ENCODE measurements around the gene NUBP2.

The NUBP2 gene

DNA sequence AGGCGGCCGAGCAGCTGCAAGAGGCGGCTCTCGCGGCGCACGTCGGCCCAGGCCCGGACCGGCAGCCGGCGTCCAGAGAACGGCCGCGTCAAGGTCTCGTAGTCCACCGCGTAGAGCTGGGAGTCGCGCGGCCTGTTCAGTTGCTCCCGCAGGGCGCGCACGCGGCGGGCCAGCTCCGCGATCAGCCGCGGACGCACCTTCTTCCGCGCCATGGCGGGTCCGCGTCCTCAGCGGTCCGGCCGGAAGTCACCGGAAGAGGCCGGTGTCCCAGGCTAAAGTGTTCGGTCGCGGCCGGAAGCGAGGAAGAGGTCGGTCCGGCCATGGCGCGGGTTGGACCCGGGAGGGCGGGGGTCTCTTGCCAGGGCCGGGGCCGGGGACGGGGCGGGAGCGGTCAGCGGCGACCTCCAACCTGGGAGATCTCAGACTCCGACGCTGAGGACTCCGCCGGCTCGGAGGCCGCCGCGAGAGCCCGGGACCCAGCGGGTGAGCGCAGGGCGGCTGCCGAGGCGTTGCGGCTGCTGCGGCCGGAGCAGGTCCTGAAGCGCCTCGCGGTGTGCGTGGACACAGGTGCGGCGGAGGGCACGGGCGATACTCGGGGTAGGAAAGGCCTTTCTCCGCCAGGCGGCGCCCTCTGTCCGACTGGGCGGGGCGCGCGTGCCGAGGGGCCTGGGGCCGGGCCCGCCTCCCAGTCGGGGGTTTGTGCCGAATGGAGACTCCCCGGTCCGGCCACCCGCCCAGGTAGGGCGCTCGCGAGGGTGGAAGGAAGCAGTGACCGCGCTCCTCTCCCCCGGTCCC, 9.7 kb upstream of the NUBP2 start, which contains the start of gene MRPS34:
Gene MRPS34 (minus strand): TSS at position 227 of the 795 bp plus-strand sequence. CDS start 15 bp downstream, at position 212.
- no peak for FAIRE-seq

DNA sequence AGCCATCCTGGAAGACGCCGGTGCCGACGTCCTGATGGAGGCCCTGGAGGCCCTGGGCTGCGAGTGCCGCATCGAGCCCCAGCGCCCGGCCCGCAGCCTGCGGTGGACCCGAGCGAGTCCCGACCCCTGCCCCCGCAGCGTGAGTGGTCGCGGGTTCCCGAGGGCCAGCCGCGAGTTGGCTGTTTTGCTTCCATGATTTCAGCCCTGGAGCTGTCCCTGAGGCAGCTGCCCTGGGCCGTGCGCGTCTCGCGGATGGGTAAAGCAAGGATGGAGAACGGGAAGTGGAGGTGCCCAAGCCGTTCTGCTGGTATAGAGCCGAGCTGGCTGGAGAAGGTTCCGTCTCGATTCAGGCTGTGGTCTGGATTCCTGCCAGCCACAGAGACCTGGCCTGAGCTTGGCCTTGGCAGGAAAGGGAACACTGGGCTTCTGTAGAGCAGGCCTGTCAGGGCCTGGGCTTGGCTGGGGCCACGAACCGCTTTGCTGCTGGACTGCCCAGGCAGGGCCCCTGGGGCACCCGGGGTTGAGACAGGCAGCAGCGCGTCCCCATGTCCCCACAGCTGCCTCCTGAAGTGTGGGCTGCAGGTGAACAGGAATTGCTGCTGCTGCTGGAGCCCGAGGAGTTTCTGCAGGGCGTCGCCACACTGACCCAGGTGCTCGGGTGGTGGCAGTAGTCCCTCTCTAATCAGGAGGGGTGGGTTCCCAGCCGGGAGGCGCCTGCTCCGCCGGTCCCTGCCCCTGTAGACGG, 8.9 kb upstream of the NUBP2 start:
- no peak for FAIRE-seq

DNA sequence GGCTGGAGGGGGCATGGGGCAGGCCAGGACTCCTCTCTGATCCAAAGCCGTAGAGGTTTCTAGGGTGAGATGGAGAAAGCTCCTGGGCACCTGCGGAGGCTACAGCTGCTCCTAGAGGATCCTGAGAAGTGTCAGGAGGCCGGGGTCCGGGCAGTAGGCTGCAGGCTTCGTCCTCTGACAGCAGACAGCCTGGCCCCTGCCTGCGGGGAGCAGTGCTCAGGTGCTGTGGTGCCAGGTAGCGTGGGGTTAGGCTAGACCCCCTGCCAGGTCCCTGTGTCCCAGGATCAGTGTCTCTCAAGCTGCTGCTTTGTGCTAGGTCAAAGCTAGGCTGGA, 8.3 kb upstream of the NUBP2 start:
- no peak for FAIRE-seq

DNA sequence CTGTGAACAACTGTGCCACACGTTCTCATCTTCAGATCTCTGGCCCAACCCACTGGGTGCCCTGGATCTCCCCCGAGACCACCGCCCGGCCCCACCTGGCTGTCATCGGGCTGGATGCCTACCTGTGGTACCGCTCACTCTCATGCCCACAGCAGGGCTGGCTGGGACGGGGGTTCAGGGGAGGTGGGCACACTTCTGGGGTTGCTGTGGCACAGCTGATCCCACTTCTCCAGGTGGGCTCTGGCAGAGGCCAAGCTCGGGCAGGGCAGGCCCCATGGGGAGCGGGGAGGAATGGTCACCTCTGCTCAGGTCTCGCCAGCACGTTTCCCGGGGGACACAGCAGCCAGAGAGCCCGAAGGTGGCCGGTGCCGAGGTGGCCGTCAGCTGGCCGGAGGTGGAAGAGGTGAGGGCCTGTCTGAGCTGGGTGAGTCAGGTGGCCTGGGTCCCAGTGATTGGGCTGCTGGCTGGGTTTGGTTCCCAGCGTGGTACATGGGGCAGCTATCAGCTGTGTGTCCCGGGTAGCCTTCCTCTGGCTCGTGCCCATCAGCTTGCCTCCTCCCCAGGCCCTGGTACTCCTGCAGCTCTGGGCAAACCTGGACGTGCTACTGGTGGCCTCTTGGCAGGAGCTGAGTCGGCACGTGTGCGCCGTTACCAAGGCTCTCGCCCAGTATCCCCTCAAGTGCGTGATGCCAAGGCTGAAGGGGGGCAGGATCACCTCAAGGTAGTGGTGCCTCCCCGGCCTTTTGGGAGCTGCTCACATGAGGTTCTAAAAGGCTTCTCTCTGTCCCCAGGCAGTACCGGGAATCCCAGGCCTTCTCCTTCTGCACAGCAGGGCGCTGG, 7.5 kb upstream of the NUBP2 start:
- FAIRE-seq: no peak

DNA sequence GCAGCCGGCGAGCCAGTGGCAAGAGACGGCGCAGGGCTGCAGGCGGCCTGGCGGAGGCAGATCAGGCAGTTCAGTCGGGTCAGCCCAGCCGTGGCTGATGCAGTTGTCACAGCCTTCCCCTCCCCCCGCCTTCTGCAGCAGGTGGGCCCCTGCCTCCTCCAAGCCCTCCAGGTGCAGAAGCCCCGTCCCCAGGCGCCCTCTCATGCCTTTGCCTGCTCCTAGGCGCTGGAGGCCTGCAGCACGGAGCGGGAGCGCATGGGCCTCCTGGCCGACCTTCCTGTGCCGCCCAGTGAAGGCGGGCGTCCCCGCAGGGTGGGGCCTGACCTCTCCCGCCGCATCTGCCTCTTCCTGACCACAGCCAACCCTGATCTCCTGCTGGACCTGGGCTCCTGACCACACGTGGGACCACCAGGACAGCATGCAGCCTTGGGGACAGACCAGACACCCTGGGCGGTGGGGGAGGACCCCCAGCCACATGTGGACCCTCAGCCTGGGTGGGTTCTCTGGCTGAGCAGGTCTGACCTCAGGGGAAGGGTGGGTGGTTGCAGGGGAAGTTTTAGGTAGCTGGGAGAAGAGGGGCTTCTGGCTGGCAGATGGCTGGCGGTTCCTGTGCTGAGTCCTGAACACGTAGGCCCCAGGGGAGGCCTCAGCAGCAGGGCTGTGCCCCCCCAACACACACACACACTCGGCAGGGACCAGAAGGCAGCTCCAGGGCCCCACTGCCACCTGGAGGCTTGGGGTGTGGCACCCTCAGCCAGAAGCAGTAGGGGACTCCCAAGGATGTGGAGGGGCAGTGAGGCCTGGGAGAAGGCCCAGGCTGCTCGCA, 6.7 kb upstream of the NUBP2 start:
- no peak for FAIRE-seq

DNA sequence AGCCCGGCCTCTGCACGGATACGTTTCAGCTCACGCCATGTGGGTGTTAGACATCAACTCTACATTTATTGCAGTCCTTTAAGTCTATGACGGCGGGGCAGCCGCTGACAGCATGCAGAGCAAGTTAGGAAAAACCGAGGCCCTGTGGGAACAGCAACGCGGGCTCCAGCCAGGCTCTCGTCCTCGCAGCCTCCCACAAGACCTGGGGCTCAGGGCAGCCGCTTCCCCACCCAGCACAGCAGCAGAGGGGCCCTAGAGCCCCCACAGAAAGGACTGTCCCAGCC, 6.1 kb upstream of the NUBP2 start:
- FAIRE-seq: no peak

DNA sequence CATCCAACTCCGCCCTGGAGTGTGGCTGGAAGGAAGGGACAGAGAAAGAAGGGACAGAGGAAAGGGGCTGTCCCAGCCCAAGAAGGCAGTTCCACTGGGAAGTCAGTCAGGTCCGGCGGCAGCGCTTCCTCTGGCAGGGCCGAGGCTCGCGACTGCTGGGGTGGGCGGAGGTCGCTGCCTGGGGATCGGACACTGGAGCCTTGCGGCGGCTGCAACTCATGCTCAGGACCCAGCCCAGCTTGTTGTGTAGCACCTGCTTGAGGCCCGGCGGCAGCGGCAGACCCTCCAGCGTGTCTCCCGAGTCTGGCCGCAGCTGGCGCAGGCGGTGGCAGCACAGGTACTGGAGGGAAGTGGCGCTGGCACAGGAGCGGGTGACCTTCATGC, 5.8 kb upstream of the NUBP2 start:
- no peak for FAIRE-seq

DNA sequence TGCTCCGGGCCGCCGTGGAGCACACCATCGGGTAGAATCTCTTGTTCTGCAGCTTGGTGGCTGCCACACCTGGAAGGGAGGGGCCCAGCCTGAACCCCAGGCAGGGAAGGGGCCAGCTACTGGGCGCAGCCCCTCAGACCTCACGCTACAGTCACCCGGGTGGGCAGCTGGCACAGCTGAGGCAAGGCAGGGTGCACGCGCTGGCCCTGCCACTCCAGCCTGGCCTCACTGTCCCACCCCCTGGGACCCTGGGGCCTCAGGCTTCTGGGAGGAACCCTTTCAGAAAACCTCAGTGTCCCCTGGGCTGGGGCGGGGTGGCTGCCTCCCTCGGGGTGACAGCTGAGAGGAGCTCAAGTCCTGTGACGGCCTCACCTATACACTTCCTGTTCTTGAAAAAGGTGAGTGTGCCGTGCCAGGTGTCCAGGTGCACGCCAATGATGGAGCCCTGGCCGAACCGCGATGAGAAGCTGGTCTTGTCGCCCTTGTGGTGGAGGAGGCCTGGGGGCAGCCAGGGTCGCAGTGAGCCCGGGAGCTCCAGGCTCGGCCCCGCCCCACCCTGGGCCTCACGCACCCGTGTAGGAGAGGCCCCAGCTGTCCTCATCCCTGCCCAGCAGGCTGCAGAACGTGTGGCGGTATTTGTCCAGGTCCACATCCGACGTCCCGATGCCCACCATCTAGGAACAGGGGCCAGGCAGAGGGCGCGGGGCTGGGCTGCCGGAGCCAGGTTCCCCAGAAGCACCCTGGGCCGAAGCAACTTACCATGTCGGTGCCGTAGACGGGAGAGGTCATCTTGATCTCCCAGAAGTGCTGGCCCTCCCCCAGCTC, 5.2 kb upstream of the NUBP2 start:
- FAIRE-seq: no peak

DNA sequence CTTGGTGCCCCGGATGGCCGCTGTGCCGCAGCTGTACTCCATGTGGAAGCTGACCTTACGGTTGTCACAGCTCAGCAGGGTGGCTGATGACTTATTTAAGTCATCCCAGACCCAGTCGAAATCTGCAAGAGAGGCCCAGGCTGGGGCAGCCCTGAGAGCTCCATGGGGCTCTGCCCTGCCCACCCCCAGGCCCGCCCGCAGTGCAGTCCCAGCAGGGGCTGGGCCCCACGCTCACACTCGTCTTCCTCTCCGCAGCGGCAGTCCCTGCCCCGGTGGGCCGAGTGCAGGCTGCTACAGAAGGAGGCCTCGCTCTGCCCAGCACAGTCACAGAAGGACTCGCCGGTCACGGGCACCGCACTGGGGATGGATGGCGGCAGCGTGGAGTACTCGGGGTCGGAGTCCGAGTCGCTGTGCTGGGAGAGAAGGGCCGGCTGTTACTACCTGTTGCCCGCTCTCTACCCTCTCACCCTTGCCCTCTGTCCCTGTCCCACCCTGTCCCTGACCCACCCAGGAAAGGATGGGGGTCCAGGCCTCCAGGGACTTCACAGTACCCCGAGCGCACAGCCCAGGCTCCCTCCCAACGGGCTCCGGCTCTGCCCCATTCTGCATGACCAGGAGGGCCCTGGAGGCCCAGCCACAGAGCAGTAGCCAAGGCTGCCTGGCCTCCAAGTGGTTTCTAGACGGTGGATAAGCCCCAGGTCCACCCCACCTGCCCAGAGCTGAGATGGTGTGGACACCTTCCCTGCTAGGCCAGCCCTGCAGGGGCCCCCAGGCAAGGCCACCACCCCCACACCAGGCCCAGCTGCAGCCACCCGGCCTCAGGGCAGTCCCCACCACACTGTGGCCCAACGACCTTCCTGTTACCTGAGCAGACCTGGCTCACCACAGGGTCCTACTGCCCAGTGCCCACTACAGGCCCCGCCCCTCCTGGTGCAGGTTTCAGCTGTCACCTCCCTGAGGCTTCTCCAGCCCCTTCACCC, 4.3 kb upstream of the NUBP2 start:
- no peak for FAIRE-seq

DNA sequence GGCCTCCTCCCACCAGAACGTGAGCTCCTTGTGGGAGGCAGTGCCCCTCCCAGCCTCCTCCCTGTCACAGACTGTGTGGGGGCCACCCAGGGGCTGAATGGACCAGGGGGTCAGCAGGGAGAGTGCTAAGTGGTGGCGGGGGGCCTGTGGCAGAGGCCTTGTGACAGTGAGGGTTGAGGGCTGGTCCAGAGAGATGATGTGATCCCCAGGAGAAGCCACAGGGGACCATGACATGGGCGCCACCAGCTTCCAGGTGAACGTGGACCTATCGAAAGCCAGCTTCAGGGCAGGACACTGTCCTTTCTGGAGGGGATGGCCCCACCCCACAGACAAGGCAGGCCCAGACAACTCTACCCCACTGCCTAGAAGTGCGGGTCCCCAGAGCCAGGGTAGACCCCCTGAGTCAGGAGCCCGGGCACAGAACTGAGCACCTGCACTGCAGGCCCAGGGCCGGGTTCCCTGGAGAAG, 3.5 kb upstream of the NUBP2 start:
- FAIRE-seq: no peak

DNA sequence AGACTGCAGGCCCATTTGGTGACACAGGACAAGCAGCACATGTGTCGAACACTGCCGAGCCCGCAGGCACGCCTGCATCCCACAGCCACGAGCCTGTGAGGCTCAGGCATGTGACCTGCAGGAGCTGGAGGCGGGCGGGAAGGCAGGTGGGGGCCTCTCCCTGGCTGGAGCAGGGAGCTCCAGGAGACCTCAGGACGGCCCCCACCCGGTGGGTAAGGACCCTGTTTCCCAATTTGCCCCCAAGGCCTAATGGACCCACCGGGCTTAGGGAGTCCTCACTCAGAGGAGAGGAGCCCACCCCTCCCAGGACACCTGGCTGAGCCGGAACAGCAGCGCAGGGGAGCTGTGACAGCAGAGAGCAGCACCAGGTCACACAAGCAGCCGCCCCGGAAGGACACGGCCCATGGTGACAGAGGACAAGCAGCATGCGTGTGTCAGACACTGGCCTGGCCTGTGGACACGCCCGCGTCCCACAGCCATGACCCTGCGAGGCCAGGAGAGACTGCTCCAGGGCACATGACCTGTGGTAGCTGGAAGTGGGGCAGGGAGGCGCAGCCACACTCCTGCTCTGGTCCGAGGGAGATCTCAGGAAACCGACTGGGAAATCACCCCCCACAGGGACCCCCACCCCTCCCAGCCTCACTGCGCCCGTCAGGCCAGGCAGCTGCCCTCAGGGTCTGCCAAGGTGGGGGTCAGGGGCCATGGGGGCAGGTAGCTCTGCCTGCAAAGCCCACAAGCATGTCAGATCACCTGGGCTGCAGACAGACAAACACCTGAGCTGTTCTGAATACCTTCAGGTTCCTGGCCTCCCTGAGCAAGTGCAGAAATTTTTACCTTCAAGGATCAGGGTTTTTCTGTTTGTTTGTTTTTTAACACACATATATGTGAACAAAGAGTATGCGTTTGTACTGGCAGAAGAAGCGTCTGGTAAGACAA, 2.8 kb upstream of the NUBP2 start:
- FAIRE-seq: no peak

DNA sequence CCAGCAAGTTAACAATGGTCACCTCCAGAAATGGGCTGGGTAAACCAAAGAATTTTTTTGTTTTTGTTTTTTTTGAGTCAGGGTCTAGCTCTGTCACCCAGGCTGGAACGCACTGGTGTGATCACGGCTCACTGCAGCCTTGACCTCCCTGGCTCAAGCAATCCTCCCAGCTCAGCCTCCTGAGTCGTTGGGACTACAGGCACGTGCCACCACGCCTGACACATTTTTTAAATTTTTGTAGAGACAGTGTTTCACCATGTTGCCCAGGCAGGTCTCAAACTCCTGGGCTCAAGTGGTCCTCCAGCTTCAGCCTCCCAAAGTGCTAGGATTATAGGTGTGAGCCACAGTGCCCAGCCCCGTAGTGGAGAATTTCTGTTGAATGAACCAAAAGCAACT, 2.1 kb upstream of the NUBP2 start:
- FAIRE-seq: no peak

DNA sequence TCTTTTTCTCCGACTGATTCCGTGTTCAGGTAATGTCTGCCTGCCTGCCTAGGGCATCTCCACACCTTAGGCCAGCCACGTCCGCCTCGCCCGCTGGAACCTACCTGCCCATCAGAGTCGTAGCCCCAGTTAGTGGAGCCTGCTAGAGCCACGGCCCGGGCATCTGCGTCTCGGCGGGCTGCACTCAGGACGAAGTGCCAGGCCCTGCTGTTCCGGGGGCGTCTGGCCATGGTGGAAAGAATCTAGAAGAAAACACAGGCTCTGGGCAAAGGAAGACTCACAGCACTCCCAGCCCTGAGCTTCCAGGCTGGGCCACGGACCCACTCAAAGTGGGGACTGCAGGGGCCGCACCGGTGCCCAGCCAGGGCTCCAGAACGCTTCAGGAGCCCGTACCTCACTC, 1.5 kb upstream of the NUBP2 start:
- no peak for FAIRE-seq

DNA sequence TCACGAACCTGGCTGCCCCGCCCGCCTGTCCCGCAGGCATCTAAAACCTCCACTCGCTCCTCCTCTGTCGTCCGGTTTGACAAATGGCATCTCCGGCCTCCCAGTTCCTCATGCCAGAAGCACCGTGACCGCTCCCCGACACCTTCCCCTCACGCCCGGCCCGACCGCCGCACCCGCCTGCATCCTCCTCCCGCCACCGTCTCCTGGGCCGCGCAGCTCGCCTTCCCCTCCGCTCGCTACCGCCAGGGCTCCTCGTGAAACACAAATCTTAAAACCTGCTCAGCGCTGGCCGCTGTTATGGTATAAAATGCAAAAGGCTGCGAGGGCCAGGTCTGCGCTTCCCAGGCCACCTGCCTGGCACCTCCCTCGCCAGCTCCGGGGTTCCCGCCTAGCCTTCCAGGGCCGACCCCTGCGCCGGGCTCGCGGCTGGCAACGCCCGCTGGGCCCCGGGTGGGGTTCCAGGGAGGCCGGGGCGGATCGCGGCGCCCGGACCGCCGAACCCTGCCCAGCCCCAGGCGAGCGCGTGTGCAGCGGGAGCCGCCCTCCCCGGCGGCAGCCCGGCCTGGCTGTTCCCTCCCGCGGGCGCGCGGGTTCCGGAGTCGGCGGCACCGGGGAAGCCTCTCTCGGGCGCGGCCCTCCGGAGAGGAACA, 877 bp upstream of the NUBP2 start:
- FAIRE-seq: no peak

DNA sequence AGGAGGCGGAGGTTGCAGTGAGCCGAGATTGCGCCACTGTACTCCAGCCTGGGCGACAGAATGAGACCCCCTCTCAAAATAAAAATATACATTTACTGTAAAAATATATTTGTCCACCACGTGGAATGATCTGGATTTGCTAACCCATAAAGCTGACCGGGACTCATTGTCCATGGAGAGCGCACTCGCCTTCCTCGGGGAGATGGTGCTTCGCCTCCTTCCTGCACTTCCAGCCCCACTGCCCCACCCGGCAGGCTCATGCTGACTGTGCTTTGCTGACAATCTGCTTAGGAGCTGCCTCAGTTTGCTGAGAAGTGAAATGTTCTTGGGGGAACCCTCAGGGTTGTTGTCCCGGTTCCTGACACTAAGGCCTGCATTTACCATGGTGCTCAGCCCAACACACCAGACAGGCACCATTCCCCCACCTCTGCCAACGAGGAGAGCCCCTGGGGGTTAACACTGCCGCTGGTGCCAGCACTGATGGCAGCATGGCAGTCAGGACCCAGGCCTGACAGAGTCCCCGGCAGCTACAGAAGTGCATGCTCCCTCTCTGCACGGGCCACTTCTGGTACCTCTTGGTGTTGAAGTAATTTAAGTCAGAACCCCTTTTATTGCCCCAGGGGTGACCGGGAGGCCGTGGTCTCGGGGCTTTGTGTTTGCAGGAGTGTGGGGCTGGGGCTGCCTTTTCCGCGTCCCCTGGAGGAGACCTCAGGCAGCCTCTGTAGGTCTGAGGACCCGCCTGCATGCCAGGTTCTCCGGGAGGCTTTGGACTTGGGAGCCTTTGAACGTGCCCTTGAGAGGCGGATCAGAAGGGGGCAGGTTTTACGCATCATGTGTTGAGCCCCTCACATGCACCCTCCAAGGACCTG, 2.5 kb downstream of the NUBP2 start:
- FAIRE-seq: no peak

DNA sequence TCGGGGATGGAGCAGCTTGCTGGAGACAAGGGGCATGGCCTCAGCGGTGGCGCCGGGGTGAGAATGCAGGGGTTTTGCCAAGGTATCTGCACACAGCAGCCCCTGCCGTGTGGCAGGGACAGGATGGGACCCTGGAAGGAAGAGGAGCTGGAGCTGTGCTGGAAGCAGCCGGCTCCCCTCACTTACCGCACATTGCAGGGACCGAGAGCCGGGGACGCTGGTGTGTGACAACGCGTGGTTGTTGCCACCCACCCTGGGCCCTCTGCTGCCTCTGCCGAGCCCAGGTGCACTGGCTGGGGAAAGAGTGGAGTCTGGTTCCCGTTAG, 3.0 kb downstream of the NUBP2 start:
- FAIRE-seq: no peak

DNA sequence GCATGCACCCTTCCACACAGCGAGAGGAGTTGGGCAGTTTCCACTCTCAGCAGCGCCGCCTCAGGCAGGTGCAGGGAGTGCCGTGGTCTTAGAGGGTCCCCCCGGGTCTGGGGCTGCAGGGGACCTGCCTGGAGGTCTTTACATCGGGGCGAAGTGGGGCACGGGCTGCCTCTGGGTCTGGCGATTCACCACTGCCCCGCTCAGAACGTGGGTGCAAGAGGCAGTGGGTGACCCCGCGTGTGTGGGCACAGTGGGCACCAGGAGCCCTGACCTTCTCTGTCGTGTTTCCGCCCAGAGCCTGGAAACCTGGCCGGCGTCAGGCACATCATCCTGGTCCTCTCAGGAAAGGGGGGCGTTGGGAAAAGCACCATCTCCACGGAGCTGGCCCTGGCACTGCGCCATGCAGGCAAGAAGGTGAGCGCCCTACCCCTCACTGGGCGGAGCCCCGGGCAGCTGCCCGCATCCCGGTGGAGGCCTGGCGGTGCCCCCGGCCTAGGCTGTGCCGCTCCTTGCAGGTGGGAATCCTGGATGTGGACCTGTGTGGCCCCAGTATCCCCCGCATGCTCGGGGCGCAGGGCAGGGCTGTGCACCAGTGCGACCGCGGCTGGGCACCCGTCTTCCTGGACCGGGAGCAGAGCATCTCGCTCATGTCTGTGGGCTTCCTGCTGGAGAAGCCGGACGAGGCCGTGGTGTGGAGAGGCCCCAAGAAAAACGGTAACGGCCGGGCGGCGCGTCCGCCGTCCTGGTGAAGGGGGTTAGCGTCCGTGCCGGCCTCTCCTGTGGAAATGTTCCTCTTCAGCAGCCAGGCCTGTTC, 3.7 kb downstream of the NUBP2 start:
- no peak for FAIRE-seq

Data from endometrium (tissue), 2 donors.